ENCODE results near the gene SMIM35.

The SMIM35 gene

DNA sequence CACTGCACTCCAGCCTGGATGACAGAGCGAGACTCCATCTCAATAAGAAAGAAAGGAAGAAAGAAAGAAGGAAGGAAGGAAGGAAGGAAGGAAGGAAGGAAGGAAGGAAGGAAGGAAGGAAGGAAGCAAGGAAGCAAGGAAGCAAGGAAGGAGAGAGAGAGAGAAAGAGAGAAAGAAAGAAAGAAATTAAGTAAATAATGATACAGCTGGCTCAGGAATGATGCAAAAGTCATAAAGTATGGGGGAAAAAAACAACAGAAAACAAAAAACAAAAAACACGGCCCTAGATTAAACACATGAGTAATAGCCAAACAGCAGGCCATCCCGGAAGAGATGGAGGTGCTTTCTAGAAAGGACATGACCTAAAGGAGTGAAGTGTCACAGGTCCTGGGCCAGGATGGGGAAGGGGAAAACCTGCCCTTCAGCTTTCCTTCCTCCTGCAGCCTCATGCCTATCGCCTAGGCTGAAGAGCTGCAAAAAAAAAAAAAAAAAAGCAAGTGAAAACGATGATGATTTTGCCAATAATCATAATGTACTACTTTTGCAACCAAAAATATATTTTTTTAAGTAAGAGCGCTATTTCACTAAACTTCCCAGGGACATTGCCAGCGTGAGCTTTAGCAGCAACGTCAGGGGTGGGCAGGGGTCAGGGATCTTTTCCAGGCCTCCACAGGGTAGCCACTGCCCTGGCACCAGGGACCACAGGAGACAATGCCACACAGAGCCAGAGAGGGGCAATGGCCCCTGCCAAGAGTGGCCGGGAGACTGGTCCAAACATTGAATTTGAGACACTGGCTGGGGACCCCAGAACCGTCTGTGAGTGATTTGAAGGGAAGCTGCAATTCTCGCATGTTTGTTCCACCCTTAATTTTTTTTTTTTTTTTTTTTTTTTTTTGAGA, 38.0 kb downstream of the SMIM35 start:
- Histone ChIP-seq H3K79me2 (ENCODE audit: control insufficient read depth, insufficient read depth, low read length, unreplicated experiment) (no peaks in the 10 kb centered on the region), H3K27me3 (ENCODE audit: insufficient read depth, low read length) (peaks cover 61% of the 10 kb centered on the region), H3K27ac (ENCODE audit: low read depth, low read length) (no peak overlapping the region), H3K36me3 (ENCODE audit: insufficient read depth, low read length) (no peaks in the 10 kb centered on the region), H2AFZ (ENCODE audit: low read length, unreplicated experiment) (no peak overlapping the region), H3K4me3 (ENCODE audit: low read depth, low read length) (no peak overlapping the region), H3K4me1 (ENCODE audit: control insufficient read depth, insufficient read depth, low read length, unreplicated experiment) (no peaks in the 10 kb centered on the region)

DNA sequence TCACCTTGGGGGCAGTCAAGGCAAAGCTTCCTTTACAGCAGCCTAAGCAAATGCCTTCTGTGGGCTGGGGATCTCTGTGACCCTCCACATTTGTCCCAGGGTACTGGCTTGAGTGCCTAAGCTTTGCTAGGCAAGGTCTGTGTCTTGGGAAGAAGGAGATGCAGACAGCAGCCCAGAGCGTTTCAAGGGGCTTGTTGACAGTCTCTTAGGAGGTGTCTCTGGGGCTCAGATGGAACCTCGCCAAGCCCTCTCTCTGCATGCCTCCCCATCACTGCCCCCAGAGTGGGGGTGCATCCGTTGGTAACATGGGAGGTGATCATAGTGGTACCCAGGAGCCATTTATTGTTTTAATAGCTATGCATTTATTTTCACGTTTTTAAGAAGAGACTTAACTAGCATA, 39.0 kb downstream of the SMIM35 start:
- peaks cover 65% of the 10 kb centered on the region for H3K27me3 ChIP-seq (ENCODE audit: insufficient read depth, low read length)
- H3K4me3 ChIP-seq (ENCODE audit: low read depth, low read length) = no peak overlapping the region
- H3K79me2 ChIP-seq (ENCODE audit: control insufficient read depth, insufficient read depth, low read length, unreplicated experiment) = no peaks in the 10 kb centered on the region
- no peak overlapping the region for H3K27ac ChIP-seq (ENCODE audit: low read depth, low read length)
- H3K4me1 ChIP-seq (ENCODE audit: control insufficient read depth, insufficient read depth, low read length, unreplicated experiment) = no peaks in the 10 kb centered on the region
- H2AFZ ChIP-seq (ENCODE audit: low read length, unreplicated experiment) = no peak overlapping the region
- no peaks in the 10 kb centered on the region for H3K36me3 ChIP-seq (ENCODE audit: insufficient read depth, low read length)

DNA sequence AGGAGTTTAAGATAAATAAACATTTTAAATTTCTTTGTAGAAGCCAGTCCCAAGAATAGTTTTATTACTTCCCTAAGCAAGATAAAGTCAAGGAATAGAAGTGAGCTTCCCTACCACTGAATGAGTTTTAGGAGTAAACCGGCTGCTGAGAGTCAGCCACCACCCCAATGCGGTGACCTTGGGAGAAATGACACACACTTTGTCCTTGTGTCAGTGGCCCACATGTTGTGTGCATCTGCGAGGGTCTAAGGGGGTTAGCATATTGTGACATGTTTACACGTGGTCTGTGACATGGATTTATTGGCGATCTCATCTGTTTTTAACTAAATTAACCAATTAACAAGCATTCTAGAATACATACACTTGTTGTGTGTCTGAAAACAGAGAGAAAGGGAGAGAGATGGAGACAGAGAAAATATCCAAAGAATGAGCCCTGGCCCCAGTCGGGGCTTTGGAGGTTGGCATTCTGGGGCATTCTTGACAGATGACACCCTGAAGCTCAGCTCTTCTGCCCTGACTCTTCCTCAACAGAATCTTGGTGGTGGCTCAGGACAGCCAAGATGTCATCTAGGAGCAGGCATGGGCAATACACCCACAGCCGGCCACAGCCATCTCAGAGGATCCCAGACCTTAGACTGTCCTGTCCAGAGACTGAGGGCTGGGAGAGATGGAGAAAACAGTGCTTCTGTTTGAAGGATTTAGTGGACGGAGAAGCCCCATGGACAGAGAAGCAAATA, 39.6 kb downstream of the SMIM35 start:
- Histone ChIP-seq H3K36me3 (ENCODE audit: insufficient read depth, low read length) (no peaks in the 10 kb centered on the region), H3K79me2 (ENCODE audit: control insufficient read depth, insufficient read depth, low read length, unreplicated experiment) (no peaks in the 10 kb centered on the region), H3K4me3 (ENCODE audit: low read depth, low read length) (no peak overlapping the region), H3K27me3 (ENCODE audit: insufficient read depth, low read length) (peaks cover 67% of the 10 kb centered on the region), H3K4me1 (ENCODE audit: control insufficient read depth, insufficient read depth, low read length, unreplicated experiment) (no peaks in the 10 kb centered on the region), H2AFZ (ENCODE audit: low read length, unreplicated experiment) (no peak overlapping the region), H3K27ac (ENCODE audit: low read depth, low read length) (no peak overlapping the region)

DNA sequence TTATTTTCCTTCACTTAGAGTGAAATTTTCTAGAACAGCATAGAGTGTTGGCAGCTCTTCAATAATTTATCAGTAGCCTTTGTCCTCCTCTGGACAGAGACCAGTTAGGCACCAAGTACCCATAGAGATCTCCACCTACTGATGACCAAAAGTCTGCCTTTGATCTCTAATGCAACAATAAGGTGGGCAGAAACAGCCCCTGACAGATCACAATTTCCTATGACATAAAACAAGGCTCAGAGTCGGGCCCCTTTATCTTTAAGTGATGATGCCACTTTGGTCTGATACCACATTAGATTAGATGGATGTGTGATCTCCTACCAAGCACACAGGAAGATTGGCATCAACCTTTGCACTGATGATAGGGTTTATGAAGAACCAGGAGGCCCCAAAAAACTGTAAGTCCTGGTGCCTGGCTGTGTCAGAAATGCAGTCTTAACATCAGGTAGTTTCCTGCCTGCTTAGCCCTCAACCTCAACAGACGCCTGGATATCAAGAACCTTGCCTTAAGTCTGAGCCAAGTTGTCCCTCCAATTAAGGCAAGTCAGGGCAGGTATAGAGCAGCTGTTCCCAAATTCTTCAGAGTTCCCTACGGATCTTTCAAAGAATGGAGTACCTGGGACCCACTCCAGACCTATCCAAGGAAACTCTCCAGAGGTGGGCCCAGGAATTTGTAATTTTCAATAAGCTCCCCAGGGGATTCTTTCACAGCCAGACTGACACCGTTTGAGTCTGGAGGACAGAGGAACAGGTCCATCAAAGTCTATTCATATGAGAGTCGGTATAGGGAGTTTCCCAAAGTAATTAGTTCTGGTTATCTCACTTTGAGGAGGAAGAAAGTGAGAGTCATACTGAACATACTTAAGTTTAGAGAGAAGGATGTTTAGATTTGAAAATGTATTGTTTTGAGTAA, 40.5 kb downstream of the SMIM35 start:
- no peaks in the 10 kb centered on the region for H3K79me2 ChIP-seq (ENCODE audit: control insufficient read depth, insufficient read depth, low read length, unreplicated experiment)
- H3K36me3 ChIP-seq (ENCODE audit: insufficient read depth, low read length) = no peaks in the 10 kb centered on the region
- H3K4me3 ChIP-seq (ENCODE audit: low read depth, low read length) = no peak overlapping the region
- peaks cover 65% of the 10 kb centered on the region for H3K27me3 ChIP-seq (ENCODE audit: insufficient read depth, low read length)
- no peak overlapping the region for H3K27ac ChIP-seq (ENCODE audit: low read depth, low read length)
- H3K4me1 ChIP-seq (ENCODE audit: control insufficient read depth, insufficient read depth, low read length, unreplicated experiment) = no peaks in the 10 kb centered on the region
- H2AFZ ChIP-seq (ENCODE audit: low read length, unreplicated experiment) = no peak overlapping the region

DNA sequence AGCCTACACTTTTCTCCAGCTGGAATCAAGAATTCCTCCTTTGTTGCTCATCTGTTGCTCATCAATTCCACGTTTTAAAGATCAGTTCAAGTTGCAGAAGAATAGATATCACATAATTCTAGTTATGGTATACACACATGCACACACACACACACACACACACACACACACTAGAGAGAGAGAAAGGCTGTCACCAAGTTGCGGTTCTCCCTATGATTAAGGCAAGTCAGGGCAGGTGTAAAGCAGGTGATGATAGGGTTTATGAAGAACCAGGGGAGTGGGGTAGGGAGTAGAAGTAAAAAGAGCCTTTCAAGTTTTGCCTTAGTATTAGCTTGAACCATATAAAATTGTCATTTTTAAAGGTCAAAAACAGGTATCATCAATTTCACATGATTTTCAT, 41.6 kb downstream of the SMIM35 start:
- H3K4me3 ChIP-seq (ENCODE audit: low read depth, low read length) = no peak overlapping the region
- H3K36me3 ChIP-seq (ENCODE audit: insufficient read depth, low read length) = no peaks in the 10 kb centered on the region
- H3K27ac ChIP-seq (ENCODE audit: low read depth, low read length) = no peak overlapping the region
- no peaks in the 10 kb centered on the region for H3K4me1 ChIP-seq (ENCODE audit: control insufficient read depth, insufficient read depth, low read length, unreplicated experiment)
- H3K27me3 ChIP-seq (ENCODE audit: insufficient read depth, low read length) = peaks cover 53% of the 10 kb centered on the region
- H3K79me2 ChIP-seq (ENCODE audit: control insufficient read depth, insufficient read depth, low read length, unreplicated experiment) = no peaks in the 10 kb centered on the region
- no peak overlapping the region for H2AFZ ChIP-seq (ENCODE audit: low read length, unreplicated experiment)

DNA sequence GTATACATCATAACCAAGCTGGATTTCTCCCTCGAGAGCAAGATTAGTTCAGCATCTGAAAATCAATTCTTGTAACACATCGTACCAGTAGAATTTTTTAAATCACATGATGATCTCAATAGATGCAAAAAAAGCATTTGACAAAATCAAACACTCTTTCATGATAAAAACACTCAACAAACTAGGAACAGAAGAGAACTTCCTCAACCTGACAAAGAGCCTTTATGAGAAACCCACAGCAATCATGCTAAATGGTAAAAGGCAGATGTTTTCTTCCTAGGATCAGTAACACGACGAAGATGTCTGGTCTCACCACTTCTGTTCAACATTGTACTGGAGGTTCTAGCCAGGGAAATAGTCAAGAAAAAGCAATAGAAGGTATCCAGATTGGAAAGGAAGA, 44.0 kb downstream of the SMIM35 start:
- Histone ChIP-seq H3K79me2 (ENCODE audit: control insufficient read depth, insufficient read depth, low read length, unreplicated experiment) (no peaks in the 10 kb centered on the region), H2AFZ (ENCODE audit: low read length, unreplicated experiment) (no peak overlapping the region), H3K4me3 (ENCODE audit: low read depth, low read length) (no peak overlapping the region), H3K27ac (ENCODE audit: low read depth, low read length) (no peak overlapping the region), H3K36me3 (ENCODE audit: insufficient read depth, low read length) (no peaks in the 10 kb centered on the region), H3K27me3 (ENCODE audit: insufficient read depth, low read length) (peaks cover 53% of the 10 kb centered on the region), H3K4me1 (ENCODE audit: control insufficient read depth, insufficient read depth, low read length, unreplicated experiment) (no peaks in the 10 kb centered on the region)

DNA sequence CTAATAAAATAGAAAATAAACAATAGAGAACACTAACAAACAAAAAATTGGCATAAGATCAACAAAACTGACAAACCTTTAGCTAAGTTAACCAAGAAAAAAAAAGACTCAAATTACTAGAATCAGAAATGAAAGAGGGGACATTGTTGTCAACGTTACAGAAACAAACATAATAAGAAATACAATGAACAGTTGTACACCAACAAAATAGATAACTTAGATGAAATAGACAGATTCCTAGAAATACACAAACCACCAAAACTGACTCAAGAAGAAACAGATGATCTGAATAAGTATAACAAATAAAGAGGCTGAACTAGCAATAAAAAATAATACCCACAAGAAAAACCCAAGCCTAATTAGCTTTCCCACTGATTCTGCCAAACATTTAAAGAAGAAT, 44.6 kb downstream of the SMIM35 start:
- no peaks in the 10 kb centered on the region for H3K79me2 ChIP-seq (ENCODE audit: control insufficient read depth, insufficient read depth, low read length, unreplicated experiment)
- H3K36me3 ChIP-seq (ENCODE audit: insufficient read depth, low read length) = no peaks in the 10 kb centered on the region
- H2AFZ ChIP-seq (ENCODE audit: low read length, unreplicated experiment) = no peak overlapping the region
- no peak overlapping the region for H3K4me3 ChIP-seq (ENCODE audit: low read depth, low read length)
- H3K4me1 ChIP-seq (ENCODE audit: control insufficient read depth, insufficient read depth, low read length, unreplicated experiment) = no peaks in the 10 kb centered on the region
- peaks cover 46% of the 10 kb centered on the region for H3K27me3 ChIP-seq (ENCODE audit: insufficient read depth, low read length)
- H3K27ac ChIP-seq (ENCODE audit: low read depth, low read length) = no peak overlapping the region

DNA sequence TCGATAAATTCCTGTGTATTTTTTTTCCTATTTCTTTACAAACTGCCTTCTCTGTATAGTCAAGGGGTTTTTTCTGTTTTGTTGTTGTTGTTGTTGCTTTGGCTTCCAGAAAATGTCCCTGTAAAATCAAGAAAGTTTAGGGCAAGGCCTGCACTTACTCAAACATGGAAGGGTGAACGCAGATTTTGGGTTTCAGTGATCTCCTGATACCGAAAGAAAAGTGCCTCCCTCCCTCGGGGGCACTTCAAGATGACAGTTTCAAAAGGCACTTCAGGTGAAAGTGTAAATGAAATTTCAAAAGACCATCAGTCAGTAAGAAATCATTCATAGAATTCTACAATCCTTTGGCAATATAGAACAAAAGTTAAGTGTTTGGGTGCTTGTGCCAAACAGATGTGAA, 53.3 kb downstream of the SMIM35 start:
- no peak overlapping the region for H2AFZ ChIP-seq (ENCODE audit: low read length, unreplicated experiment)
- peaks cover 25% of the 10 kb centered on the region for H3K27me3 ChIP-seq (ENCODE audit: insufficient read depth, low read length)
- H3K36me3 ChIP-seq (ENCODE audit: insufficient read depth, low read length) = no peaks in the 10 kb centered on the region
- no peaks in the 10 kb centered on the region for H3K79me2 ChIP-seq (ENCODE audit: control insufficient read depth, insufficient read depth, low read length, unreplicated experiment)
- H3K27ac ChIP-seq (ENCODE audit: low read depth, low read length) = no peak overlapping the region
- no peaks in the 10 kb centered on the region for H3K4me1 ChIP-seq (ENCODE audit: control insufficient read depth, insufficient read depth, low read length, unreplicated experiment)
- H3K4me3 ChIP-seq (ENCODE audit: low read depth, low read length) = no peak overlapping the region

DNA sequence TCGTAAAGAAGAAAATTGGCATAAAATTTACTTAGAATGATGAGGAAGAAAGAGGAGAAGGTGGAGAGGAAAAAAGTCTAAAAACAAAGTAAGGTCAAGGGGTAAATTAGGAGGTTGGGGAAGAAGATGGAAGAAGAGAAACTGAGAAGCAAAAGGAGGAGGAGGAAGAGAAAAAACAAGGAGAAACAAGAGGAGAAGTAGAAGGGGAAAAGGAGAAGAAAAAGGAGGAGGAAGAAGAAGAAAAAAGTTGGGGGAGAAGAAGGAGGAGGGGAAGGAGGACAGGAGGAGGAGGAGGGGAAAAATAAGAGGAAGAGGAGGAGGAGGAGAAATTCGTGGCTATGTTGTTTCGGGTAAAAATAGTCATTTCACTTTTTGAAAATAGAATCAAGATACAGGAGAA, 58.1 kb downstream of the SMIM35 start:
- Histone ChIP-seq H3K4me3 (ENCODE audit: low read depth, low read length) (no peak overlapping the region), H3K27ac (ENCODE audit: low read depth, low read length) (no peak overlapping the region), H3K79me2 (ENCODE audit: control insufficient read depth, insufficient read depth, low read length, unreplicated experiment) (no peaks in the 10 kb centered on the region), H3K36me3 (ENCODE audit: insufficient read depth, low read length) (no peaks in the 10 kb centered on the region), H2AFZ (ENCODE audit: low read length, unreplicated experiment) (no peak overlapping the region), H3K27me3 (ENCODE audit: insufficient read depth, low read length) (peaks cover 31% of the 10 kb centered on the region), H3K4me1 (ENCODE audit: control insufficient read depth, insufficient read depth, low read length, unreplicated experiment) (no peaks in the 10 kb centered on the region)

DNA sequence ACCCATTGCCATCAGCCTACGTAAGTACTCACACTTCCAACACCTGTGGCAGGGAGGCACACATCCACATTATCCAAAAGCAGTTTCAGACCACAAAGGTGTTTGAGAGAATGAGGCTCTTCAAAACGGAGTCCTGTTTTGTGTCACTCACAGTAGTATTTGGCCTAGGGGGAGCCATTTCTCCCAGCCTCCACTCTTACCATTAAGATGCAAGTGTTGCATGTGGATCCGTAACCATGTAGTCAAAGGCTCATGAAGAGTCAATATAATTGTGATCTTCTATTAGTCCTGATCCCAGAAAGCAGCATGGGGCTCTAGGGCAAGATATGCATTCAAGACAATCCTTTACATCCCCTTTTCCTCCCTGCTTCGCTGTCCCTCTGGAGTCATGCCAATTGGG, 59.1 kb downstream of the SMIM35 start:
- Histone ChIP-seq H3K4me3 (ENCODE audit: low read depth, low read length) (no peak overlapping the region), H3K27ac (ENCODE audit: low read depth, low read length) (no peak overlapping the region), H3K36me3 (ENCODE audit: insufficient read depth, low read length) (no peaks in the 10 kb centered on the region), H2AFZ (ENCODE audit: low read length, unreplicated experiment) (no peak overlapping the region), H3K27me3 (ENCODE audit: insufficient read depth, low read length) (peaks cover 23% of the 10 kb centered on the region), H3K79me2 (ENCODE audit: control insufficient read depth, insufficient read depth, low read length, unreplicated experiment) (no peaks in the 10 kb centered on the region), H3K4me1 (ENCODE audit: control insufficient read depth, insufficient read depth, low read length, unreplicated experiment) (no peaks in the 10 kb centered on the region)

Data from ACC112 (cell line).